NCI-H1436 (cell line): Measurements from ENCODE around the gene CLMN.

ENCODE experiments used
- DNase-seq: peaks from one replicate; lab custom pipeline; 2025; lab: John Stamatoyannopoulos, UW

The CLMN gene

GRCh38 chr14:95344536-95344935 lies 24.8 kb upstream of the CLMN start:
- no peak for DNase-seq

- DNase-seq = no peak
These were observed 21.9 kb upstream of the CLMN start for GRCh38 chr14:95341564-95341963.

GRCh38 chr14:95341115-95341514 lies 21.4 kb upstream of the CLMN start:
- DNase-seq = no peak

GRCh38 chr14:95340201-95340697 lies 20.5 kb upstream of the CLMN start:
- DNase-seq = no peak

GRCh38 chr14:95339301-95339865 lies 19.7 kb upstream of the CLMN start:
- no peak for DNase-seq

GRCh38 chr14:95338436-95338835 lies 18.7 kb upstream of the CLMN start:
- no peak for DNase-seq

GRCh38 chr14:95337041-95337595 lies 17.4 kb upstream of the CLMN start:
- no peak for DNase-seq

- DNase-seq = no peak
These were observed 16.6 kb upstream of the CLMN start for GRCh38 chr14:95336192-95336760.

GRCh38 chr14:95335071-95335470 lies 15.4 kb upstream of the CLMN start:
- no peak for DNase-seq

GRCh38 chr14:95334044-95334443 lies 14.3 kb upstream of the CLMN start:
- no peak for DNase-seq

GRCh38 chr14:95332641-95333040 lies 12.9 kb upstream of the CLMN start:
- no peak for DNase-seq

- no peak for DNase-seq
These were observed 12.2 kb upstream of the CLMN start for GRCh38 chr14:95331708-95332408.

GRCh38 chr14:95330591-95331370 lies 11.1 kb upstream of the CLMN start:
- no peak for DNase-seq

GRCh38 chr14:95329941-95330340 lies 10.2 kb upstream of the CLMN start:
- DNase-seq = no peak

- DNase-seq = no peak
These were observed 9.2 kb upstream of the CLMN start for GRCh38 chr14:95328729-95329503.

GRCh38 chr14:95327558-95328374 lies 8.1 kb upstream of the CLMN start:
- no peak for DNase-seq

GRCh38 chr14:95326987-95327386 lies 7.3 kb upstream of the CLMN start:
- DNase-seq = no peak

GRCh38 chr14:95323917-95324316 lies 4.2 kb upstream of the CLMN start:
- no peak for DNase-seq

GRCh38 chr14:95323361-95323760 lies 3.7 kb upstream of the CLMN start:
- no peak for DNase-seq

- no peak for DNase-seq
These were observed 2.9 kb upstream of the CLMN start for GRCh38 chr14:95322651-95323050.
